Central memory CD4-positive, alpha-beta T cell (primary cell): ENCODE data around the gene NMNAT2.
"Not testable (repeated sequence)": the region's sequence is repeated elsewhere in the genome, so short reads cannot be mapped to it uniquely, and the experiment has no call there.

Experiments used
- DNase-seq: peaks from one replicate; pipeline ENCODE4 v3.0.0; 2022

NMNAT2 gene

DNA sequence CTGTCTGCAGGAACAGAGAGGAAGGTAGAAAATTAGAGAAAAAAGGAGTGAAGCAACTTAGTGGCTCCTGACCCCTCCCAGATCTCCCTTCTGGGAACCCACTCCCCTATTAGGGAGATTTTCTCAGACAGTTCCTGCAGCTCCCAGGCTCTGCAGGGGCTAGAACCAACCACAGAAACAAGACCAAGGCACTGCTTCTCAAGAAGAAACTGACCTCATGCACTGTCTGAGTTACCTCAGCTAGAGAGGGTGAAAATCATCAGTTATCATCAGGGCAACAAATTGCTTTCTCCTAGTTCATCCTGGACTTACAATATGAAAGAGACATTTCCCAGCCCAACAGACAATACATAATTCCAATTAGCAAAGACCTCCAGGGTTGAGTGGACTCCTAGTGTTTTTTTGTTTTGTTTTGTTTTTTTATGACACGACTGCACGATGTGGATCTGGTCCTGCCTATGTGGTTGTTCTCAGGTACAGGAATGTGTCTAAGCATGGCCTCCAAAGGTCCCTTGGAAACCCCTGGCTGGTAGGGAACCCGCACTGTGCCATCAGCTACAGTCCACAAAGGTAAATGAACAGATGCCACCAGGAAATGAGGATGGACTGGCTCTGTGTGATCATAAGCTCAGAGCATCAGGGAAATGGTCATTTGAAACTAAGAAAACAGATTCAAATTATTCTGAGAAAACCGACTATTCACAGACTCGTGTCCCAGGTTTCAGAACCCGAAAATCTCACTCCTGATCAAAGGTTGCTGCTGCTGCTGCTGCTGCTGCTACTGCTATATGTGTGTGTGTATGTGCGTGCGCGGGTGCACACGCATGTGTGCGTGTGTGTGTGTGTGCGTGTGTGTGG is 166.8 kb downstream of the NMNAT2 start:
- no peak for DNase-seq

DNA sequence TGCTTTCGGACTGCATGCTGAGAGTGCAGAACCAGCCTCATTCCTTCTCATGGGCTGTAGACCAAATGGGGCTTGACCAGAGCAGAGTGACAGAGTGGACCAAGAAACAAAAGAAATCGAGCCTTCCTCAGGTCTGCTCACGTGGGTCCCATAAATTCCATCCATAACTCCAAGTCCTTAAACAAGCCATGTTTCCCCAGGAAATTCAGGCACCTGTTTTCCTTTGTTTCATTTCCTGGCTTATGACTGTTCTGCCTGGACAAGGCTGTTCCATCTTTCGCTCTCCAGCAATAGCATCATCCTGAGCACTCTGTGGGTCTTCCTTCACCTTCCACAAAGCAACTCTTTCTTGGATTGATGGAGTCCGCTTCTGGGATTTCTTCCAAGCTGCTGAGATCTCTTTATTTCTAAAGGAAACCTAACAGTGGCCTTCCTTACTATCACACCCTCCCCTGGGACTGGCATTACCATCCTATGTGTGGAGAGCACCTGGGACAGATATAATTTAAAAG is 168.2 kb downstream of the NMNAT2 start:
- DNase-seq, result no peak

DNA sequence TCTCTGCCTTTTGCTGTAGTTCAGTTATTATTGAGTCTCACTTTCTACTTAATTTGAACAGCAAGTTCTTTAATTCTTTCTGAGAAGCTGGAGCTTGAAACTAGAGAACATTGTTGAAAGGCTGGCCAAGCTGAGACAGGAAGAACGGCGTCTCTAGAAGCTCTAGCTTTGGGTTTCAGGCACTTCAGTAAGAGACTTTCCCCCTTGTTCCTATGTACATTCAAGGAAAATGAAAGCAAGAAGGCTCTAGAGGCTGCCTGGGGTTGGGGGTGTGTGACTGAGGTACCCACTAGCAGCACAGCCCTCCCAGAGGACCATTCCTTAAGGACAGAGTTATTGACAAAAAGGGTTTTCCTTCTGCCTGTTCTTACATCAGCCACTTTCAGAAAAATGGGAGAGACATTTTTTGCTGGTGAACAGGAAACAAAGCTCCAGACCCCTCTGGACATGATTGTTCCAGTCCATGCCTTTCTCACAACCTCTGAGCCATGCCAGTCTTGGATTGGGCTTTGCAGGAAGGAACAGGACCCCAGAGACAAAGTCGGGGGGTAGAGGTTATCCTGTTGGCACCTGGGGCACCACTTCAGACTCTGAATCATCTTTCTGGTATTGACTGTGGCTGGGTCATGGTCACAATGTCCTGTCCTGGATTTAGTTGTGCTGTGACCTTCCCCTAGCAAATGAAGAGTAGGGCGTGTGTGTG is 169.0 kb downstream of the NMNAT2 start:
- no peak for DNase-seq

DNA sequence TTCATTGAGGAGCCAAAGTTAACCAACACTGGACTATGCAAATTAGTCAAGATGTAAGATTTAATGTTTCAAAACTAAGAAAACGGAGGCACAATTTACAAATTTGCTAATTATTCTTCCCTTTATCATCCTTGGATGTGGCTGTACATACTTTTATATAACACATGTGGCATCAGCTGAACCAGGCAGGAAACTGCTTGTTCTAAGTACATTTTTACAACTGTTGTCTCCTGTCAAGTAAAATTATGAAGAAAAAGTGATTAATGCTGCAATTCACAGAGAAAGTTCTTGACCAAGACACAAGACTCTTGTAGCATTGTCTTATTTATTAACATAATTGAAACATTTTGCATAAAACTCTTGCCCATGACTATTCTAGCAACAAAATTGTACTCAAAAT is 170.2 kb downstream of the NMNAT2 start:
- DNase-seq, result no peak

DNA sequence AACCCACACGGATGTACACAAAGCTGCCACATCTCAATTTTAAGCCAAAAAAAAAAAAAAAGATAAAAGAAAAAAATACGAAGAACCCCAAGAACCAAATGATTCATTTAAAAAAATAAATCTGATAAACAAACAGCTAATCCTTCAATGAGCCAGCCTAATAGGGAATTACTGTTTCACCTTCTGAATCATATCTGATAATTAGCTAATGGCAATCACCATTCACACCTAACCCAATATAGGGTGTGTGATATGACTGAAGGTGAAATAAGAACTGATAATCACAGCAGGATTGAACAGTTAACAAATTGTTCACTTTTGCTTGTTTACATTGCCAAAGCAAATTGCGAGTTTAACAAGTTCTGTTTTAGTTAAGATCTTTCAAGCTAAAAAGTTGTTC is 170.7 kb downstream of the NMNAT2 start:
- no peak for DNase-seq

DNA sequence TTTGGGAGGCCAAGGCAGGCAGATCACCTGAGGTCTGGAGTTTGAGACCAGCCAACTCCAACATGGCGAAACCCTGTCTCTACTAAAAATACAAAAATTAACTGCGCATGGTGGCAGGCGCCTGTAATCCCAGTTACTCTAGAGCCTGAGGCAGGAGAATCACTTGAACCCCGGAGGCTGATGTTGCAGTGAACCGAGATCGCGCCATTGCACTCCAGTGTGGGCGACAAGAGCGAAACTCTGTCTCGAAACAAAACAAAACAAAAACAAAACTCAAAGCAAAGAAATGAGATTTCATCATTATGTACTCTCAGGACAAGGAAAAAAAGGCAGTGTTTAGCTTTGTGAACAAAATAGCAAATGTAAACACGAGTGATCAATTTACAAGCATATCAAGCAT is 171.1 kb downstream of the NMNAT2 start:
- no peak for DNase-seq

DNA sequence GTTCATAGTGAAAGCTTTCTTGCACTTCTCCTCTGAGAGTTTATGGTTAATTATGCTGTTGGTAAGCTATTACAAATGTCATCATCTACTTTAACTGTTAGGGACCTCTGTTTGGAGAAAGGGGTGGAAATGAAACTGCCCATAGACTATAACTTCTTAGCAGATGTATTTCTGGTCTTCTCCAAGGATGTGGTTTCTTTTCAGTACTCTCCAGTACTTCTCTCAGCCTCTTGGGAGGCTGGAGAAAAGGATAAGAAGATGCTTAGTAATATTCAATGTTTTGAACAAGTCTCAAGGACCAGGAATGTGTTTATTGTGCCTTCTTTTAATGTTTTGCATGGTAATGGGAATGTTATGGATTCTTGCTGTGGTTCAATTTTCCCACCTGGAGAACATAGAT is 171.7 kb downstream of the NMNAT2 start:
- DNase-seq, result no peak

DNA sequence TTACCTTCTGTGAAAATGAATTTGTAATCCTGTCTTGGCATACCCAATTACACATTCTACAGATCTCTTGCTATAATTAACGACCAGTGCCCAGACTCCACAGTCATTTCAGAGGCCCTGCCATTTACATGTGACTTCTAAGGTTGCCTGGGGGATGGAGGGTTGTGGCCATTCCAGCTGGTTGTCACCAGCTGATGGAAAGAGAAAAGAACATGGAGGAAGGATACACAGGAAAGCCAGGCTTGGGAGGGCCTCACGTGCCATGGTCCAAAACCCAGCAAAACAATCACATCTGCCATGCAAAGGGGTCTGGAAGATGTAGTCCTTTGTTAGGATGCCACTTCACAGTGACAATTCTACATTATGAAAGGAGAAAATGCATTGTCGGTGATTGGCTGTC is 172.8 kb downstream of the NMNAT2 start:
- no peak for DNase-seq

DNA sequence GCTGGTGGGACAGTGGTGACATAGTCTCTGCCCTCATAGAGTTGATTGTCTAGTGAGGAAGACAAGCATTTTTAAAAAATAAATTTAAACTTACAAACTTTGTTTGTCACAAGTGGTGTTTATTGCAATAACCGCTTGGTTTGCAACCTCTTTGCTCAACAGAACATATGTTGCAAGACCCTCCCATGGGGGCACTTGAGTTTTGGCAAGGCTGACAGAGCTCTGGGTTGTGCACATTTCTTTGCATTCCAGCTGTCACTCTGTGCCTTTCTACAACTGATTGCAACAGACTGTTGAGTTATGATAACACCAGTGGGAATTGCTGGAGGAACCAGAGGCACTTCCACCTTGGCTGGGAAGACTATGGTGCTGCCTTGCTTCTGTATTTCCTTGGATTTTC is 173.7 kb downstream of the NMNAT2 start:
- no peak for DNase-seq

DNA sequence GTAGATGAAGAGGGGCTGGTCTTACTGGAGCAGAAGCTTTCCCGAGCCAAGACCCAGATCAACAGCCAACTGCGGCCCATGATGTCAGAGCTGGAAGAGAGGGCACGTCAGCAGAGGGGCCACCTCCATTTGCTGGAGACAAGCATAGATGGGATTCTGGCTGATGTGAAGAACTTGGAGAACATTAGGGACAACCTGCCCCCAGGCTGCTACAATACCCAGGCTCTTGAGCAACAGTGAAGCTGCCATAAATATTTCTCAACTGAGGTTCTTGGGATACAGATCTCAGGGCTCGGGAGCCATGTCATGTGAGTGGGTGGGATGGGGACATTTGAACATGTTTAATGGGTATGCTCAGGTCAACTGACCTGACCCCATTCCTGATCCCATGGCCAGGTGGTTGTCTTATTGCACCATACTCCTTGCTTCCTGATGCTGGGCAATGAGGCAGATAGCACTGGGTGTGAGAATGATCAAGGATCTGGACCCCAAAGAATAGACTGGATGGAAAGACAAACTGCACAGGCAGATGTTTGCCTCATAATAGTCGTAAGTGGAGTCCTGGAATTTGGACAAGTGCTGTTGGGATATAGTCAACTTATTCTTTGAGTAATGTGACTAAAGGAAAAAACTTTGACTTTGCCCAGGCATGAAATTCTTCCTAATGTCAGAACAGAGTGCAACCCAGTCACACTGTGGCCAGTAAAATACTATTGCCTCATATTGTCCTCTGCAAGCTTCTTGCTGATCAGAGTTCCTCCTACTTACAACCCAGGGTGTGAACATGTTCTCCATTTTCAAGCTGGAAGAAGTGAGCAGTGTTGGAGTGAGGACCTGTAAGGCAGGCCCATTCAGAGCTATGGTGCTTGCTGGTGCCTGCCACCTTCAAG is 174.8 kb downstream of the NMNAT2 start:
- no peak for DNase-seq

DNA sequence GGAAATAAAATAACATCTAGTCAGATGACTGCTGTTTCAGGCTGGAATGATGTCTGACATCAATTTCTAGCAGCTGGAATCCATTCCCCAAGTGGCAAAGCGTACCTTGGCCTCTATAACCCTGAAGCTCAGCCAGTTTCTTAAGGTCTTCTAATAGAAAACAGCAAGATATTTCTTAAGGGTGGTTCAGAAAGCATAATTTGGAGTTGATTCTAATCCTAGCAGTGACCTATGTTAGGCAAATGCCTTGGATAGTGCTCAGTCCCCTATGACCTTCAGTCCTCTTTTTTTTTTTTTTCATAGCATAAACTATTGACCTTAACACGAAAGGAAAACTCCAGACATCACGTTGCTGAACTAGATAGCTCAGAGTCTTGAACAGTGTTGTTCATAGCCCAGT is 175.6 kb downstream of the NMNAT2 start:
- no peak for DNase-seq

DNA sequence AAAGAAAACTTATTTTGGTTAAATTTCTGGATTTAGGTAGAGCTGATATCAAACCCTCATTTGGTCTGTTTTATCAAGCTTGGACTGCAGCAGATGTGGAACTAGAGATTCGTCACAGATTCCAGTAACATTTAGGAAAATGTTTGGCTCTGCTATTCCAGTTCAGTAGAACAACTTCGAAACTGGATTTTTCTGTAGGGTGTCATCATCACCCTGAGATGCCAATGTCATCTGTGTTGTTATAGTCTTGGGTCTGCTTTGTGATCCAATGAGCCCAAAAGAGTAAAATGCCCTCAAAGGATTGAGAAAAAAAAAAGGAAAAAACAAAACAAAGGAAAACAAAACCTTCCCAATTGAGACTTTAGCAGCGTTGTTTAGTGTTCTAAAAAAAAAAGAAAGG is 176.7 kb downstream of the NMNAT2 start:
- DNase-seq, result no peak

DNA sequence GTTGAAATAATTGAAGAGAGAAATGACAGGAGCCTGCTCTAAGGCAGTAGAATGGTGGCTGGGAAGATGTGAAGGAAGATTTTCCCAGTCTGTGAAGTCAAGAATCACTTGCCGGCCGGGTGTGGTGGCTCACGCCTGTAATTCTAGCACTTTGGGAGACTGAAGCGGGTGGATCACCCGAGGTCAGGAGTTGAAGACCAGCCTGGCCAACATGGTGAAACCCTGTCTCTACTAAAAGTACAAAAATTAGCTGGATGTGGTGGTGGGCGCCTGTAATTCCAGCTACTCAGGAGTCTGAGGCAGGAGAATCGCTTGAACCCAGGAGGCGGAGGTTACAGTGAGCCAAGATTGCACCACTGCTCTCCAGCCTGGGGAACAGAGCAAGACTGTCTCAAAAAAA is 177.3 kb downstream of the NMNAT2 start:
- not testable (repeated sequence) for DNase-seq

DNA sequence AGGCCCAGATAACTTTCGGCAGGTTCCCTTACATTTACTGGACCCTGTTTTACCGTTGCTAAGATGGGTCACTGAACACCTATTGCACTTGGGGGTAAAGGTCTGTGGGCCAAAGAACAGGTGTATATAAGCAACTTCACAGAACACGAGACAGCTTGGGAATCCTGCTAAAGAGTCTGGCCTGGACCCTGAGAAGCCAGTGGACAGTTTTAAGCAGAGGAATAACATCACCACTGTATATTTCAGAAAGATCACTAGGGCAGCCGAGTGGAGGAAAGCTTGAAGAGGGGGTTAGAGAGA is 177.7 kb downstream of the NMNAT2 start:
- DNase-seq, result no peak

DNA sequence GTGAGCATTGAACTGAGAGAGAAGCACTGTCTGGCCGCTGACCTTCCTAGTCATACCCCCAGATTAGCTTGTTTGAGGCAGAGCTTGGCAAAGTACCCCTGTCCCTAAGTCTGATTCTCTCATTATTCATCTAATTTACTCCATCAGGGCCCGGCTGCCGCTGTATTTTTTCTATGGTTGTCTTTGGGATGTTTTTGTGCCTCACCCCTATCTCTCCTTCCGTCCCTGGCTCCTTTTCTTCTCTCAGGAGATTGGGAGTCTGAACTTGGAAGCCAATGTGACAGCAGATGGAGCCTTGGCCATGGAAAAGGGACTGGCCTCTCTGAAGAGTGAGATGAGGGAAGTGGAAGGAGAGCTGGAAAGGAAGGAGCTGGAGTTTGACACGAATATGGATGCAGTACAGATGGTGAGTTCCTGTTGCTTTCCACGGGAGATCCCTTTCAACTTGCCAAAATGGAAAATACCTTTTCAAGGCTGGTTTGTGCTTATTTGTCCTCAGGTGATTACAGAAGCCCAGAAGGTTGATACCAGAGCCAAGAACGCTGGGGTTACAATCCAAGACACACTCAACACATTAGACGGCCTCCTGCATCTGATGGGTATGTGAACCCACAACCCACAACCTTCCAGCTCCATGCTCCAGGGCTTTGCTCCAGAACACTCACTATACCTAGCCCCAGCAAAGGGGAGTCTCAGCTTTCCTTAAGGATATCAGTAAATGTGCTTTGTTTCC is 178.2 kb downstream of the NMNAT2 start:
- no peak for DNase-seq

DNA sequence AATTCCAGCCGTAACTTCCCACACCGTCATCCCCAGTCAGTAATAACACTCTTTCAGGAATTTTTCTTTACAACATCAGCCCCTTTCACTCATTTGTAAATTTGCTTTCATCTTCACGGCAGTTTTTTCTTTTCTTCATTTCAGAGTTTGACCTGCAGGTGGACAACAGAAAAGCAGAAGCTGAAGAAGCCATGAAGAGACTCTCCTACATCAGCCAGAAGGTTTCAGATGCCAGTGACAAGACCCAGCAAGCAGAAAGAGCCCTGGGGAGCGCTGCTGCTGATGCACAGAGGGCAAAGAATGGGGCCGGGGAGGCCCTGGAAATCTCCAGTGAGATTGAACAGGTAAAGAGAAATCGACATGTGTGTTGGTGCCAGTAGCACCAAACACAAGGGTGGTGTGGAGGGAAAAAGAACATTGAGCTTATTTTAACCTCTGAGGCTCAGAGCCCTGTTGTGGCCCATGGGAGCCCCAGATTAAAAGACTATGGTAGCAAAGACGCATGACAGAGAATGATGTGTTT is 178.9 kb downstream of the NMNAT2 start:
- DNase-seq, result no peak

DNA sequence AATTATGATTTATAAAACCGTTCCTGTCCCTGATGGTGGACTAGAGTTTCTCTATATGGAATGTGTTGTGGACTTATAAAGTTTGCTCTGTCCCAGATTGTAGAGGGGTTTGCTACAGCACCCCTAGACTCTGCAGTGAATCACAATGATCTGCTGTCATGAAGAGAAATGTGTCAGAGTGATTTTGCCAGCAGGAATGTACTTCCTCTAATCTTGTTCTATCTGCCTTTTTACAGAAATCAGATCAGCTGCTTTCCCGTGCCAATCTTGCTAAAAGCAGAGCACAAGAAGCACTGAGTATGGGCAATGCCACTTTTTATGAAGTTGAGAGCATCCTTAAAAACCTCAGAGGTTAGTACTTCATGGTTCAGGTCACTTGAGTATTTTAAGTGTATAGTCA is 180.1 kb downstream of the NMNAT2 start:
- DNase-seq, result no peak

DNA sequence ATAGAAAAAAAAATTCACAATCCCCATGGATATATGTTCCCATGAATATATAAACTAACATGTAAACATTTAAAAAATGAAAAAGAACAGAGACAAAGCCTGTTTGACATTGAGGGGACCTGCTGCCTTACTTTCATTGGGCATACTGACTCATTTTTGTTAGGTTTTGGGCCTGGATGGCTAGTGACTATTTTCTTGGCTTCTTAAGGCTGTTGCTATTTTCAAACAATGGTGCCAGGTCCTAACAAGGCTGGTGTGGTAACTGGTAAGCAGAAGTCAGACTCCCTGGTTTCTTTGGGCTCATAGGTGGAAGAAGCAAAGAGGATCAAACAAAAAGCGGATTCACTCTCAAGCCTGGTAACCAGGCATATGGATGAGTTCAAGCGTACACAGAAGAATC is 181.1 kb downstream of the NMNAT2 start:
- DNase-seq, result no peak

DNA sequence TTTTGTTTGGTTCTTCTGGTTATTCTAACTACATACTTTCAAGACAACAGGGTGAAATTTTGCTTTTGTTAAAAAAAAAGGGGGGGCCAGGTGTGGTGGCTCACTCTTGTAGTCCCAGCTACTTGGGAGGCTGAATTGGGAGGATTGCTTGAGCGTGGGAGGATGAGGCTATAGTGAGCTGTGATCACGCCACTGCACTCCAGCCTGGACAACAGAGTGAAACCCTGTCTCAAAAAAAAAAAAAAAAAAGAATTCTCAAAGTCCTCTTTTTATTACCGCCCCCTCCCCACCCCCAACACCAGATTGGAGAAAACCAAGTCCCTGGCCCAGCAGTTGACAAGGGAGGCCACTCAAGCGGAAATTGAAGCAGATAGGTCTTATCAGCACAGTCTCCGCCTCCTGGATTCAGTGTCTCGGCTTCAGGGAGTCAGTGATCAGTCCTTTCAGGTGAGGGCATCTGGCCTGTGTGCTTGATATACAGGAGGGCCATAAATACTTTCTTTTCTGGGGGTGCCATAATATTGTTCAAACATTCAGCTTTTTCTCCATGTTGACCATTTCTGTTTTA is 181.9 kb downstream of the NMNAT2 start:
- DNase-seq, result no peak

DNA sequence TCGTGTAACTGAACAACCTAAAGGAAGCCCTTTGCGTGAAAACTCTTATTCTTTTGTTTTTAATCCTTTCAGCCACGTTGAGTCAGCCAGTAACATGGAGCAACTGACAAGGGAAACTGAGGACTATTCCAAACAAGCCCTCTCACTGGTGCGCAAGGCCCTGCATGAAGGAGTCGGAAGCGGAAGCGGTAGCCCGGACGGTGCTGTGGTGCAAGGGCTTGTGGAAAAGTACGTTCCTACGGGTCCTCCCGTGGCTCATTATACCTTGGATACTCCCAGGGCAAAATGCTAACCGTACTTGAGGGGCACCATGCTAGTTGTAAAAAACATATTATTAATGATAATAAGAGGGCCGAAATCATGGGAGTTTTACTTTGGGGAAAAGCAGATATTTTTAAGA is 182.7 kb downstream of the NMNAT2 start:
- DNase-seq, result no peak

DNA sequence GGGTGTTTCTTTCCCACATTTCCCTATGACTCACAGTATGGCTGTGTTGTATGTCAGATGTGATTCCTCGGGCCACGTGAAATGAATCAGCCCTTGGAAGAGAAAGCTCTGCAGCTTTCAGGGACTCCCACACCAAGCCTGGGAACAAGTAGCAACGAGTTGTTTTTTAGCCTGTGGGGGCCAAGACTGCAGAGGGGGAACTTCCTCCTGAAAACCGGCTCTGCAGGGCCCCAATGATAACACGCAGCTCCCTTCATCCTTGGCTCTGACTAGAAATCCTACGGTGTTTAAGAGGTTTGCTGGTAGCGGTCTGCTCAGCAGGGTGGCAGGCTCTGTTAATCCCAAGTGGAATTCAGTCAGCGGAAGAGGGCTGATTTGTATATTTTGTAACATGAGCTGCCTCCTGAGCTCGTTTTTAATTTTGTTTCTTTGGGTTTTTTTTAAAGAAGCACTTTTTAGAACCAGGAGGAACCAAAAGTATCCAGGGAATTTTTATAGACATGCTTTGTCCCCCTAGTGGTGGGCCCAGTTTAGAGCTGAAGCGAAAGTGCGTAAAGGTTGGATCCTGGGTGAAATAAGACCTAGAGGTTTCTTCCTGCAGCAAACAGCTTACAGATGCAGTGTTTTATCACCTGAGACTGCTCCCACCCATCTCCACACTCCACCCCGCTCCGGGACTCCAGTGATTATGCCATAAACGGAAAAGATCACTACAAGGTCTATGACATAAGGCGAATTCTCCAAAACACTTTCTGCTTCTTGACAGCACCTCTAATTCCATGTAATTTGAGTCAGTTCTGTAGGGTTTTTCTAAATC is 183.3 kb downstream of the NMNAT2 start:
- no peak for DNase-seq
